Osteoblast (primary cell): Measurements from ENCODE around the gene SDR39U1. TPM values are rescaled to one million over a fixed set of nuclear protein-coding genes. Genes with fewer than 3 reads are reported as not detected.

Experiments used
- DNase-seq: peaks from one replicate; pipeline ENCODE4 v3.0.0; 2011; ENCODE audit warnings: low spot score, mixed read lengths; ENCODE audit not compliant: insufficient read length; ENCODE audit errors: missing footprints
- H2AFZ ChIP-seq: 2 replicates; pipeline ENCODE4 v1.6.0; 2011; ENCODE audit warnings: mild to moderate bottlenecking, low read length
- H3K27ac ChIP-seq: 2 replicates; pipeline ENCODE4 v1.5.1; 2011; ENCODE audit warnings: mild to moderate bottlenecking, low read depth, low read length, moderate library complexity
- H3K27me3 ChIP-seq: 2 replicates; pipeline ENCODE4 v1.6.0; 2012; ENCODE audit warnings: mild to moderate bottlenecking, control low read depth, inconsistent platforms, low read length, moderate library complexity; ENCODE audit not compliant: insufficient read depth
- H3K36me3 ChIP-seq: 2 replicates; pipeline ENCODE4 v1.5.1; 2011; ENCODE audit warnings: mild to moderate bottlenecking, low read length, control low read depth, moderate library complexity; ENCODE audit not compliant: insufficient read depth
- H3K4me1 ChIP-seq: 2 replicates; pipeline ENCODE4 v1.5.1; 2011; ENCODE audit warnings: mild to moderate bottlenecking, low read length, control low read depth, moderate library complexity; ENCODE audit not compliant: insufficient read depth
- H3K4me2 ChIP-seq: 2 replicates; pipeline ENCODE4 v1.6.0; 2011; ENCODE audit warnings: mild to moderate bottlenecking, low read length; ENCODE audit not compliant: insufficient read depth
- H3K4me3 ChIP-seq: fragments of 200-600 bp; sonication (generic); 3 replicates; pipeline ENCODE4 v1.5.1; 2012; ENCODE audit warnings: mild to moderate bottlenecking, low read length, inconsistent platforms; ENCODE audit not compliant: insufficient read depth
- H3K79me2 ChIP-seq: 2 replicates; pipeline ENCODE4 v1.6.0; 2012; ENCODE audit warnings: mild to moderate bottlenecking, low read length, control low read depth, inconsistent platforms; ENCODE audit not compliant: insufficient read depth
- H3K9me3 ChIP-seq: 2 replicates; pipeline ENCODE4 v1.5.1; 2011; ENCODE audit warnings: low read depth, low read length, control low read depth
- H4K20me1 ChIP-seq: 2 replicates; pipeline ENCODE4 v1.6.0; 2012; ENCODE audit warnings: mild to moderate bottlenecking, low read length, control low read depth; ENCODE audit not compliant: insufficient read depth
- CTCF ChIP-seq: IDR thresholded peaks from 2 replicates; pipeline ENCODE4 v1.5.1; 2011; ENCODE audit warnings: mild to moderate bottlenecking, low read depth, low read length, moderate library complexity; ENCODE audit errors: extremely low read depth
- total RNA-seq: library from RNA; depleted of rRNA; stranded (reverse); fragments of >200 nt; gene quantifications from 2 replicates; pipeline ENCODE4 v1.2.3, GENCODE V29; 2012

Gene SDR39U1
- total RNA-seq, 1 donor: 11.6 TPM

DNA sequence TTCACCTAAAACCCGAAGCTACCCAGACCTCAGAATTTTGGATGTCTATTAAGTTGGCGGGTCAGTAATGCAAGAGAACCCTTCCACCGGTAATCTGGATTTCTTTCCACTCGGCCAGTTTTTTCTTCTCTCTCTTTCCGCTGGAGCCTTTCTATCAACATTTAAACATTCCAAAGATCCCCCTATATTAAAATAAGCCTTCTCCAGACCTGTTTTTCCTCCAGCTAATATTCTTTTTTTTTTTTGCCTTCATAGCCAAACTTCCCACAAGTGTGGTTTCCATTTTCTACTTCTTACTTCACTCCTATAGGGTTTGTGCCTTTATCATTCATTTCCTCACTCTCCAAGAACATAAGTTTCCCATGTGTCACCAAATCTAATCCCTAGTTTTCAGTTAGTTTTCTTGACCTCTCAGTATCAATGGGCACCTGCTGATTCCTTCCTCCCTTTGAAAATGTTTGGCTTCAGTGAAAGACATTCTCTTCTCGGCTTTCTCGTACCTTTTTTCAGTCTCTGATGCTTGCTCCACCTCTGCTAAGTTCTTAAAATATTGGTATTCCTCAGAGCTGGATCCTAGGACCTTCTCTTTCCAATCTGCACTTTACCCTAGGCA is 583 bp upstream of the SDR39U1 start:
- no peaks in the 10 kb centered on the region for H3K27me3 ChIP-seq
- DNase-seq: no peak

DNA sequence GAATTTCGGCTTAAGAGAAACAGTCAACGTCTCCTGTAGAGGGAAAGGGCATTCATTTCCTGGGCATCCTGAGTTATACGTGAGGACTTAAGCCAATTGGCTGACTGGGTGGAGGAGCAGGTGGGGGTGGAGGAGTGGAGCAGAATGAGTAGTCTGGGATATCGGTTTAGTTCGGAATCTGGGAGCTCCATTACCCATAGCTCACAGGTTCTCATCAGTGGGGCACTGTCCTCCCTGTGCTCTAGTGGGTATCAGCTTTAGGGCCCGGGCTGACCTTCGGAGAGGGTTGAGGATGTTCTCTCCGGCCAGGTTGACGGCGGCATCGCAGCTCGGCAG is 704 bp downstream of the SDR39U1 start:
- Histone ChIP-seq H3K36me3 (peaks cover 31% of the 10 kb centered on the region), H3K27me3 (no peaks in the 10 kb centered on the region), H3K79me2 (peaks cover 24% of the 10 kb centered on the region), H2AFZ (peak overlapping the region; percentile 75), H3K4me1 (peaks cover 8% of the 10 kb centered on the region), H3K4me2 (peak overlapping the region; percentile 97), H3K27ac (peak overlapping the region; percentile 99), H4K20me1 (peaks cover 10% of the 10 kb centered on the region), H3K9me3 (no peaks in the 10 kb centered on the region), H3K4me3 (peak overlapping the region; percentile 82)
- TF ChIP-seq CTCF: no peak
- peak; percentile 91 for DNase-seq

More for the DNA sequence above, 583 bp upstream of the SDR39U1 start:
- H3K9me3 ChIP-seq: no peaks in the 10 kb centered on the region
- no peaks in the 10 kb centered on the region for H4K20me1 ChIP-seq
- peaks cover 16% of the 10 kb centered on the region for H3K79me2 ChIP-seq
- H3K27ac ChIP-seq: peak overlapping the region; percentile 99
- peak overlapping the region; percentile 97 for H3K4me2 ChIP-seq
- no peak for TF ChIP-seq CTCF
- H2AFZ ChIP-seq: peak overlapping the region; percentile 69
- H3K36me3 ChIP-seq: peaks cover 19% of the 10 kb centered on the region
- H3K4me1 ChIP-seq: peaks cover 8% of the 10 kb centered on the region
- H3K4me3 ChIP-seq: peak overlapping the region; percentile 82

DNA sequence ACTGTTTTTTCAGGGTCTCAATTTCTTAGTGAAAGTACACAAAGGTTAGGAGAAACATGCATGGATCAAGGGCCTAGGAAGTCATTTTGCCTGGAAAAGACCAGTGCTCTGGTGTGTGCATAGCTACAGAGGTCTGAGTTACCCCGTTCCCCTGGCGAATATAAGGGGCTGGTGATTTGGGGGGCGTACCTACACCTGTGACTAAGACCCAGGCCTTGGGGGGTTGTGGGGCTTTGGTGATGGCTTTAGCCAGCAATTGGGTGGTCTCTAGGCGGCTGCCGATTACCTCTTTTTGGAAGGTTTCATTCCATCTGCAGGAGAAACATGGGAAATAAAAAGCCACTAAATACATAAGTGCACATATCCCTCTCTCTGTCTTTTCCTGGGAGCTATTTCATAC is 1.1 kb downstream of the SDR39U1 start:
- no peak for TF ChIP-seq CTCF
- no peak for DNase-seq
- Histone ChIP-seq H3K4me3 (peak overlapping the region; percentile 82), H3K4me2 (peak overlapping the region; percentile 97), H3K79me2 (peaks cover 24% of the 10 kb centered on the region), H3K27me3 (no peaks in the 10 kb centered on the region), H3K36me3 (peaks cover 33% of the 10 kb centered on the region), H2AFZ (no peak overlapping the region), H3K27ac (peak overlapping the region; percentile 99), H3K9me3 (no peaks in the 10 kb centered on the region), H3K4me1 (peaks cover 10% of the 10 kb centered on the region), H4K20me1 (peaks cover 11% of the 10 kb centered on the region)

- H3K4me1 ChIP-seq: peaks cover 15% of the 10 kb centered on the region
- H3K9me3 ChIP-seq: no peaks in the 10 kb centered on the region
- H2AFZ ChIP-seq: no peak overlapping the region
- H3K4me2 ChIP-seq: peak overlapping the region; percentile 97
- H4K20me1 ChIP-seq: peaks cover 11% of the 10 kb centered on the region
- peaks cover 24% of the 10 kb centered on the region for H3K79me2 ChIP-seq
- H3K27ac ChIP-seq: peak overlapping the region; percentile 99
- TF ChIP-seq CTCF: no peak
- no peaks in the 10 kb centered on the region for H3K27me3 ChIP-seq
- H3K4me3 ChIP-seq: no peak overlapping the region
- no peak for DNase-seq
- H3K36me3 ChIP-seq: peaks cover 40% of the 10 kb centered on the region
Measured at GRCh38 chr14:24440606-24441399, 1.8 kb downstream of the SDR39U1 start.
